Measurements from ENCODE around the gene GLDC. TPM values are rescaled to one million over a fixed set of nuclear protein-coding genes. Genes with fewer than 3 reads are reported as not detected.
"Not testable (repeated sequence)": the region's sequence is repeated elsewhere in the genome, so short reads cannot be mapped to it uniquely, and the experiment has no call there.

Gene GLDC
- total RNA-seq, 1 experiment from 2014 or later = 21.2 TPM

DNA sequence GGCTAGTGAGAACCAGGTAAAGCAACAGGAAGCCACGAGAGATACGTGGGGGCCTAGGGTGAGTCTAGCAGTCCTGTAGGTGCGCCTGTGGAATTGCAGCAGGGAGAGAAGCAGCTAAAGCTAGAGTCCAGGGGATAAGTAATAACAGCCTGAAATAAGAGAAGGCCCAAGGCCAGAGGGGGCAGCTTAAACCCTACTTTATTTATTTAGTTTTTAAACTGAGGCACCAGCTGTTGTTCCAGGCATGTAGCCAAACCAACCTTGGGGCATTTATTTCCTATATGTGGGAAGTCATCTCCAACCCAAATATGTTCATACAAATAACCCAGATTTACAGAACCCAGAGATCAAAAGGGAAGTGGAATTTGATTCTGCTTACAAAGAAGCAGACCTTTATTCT lies 93.5 kb downstream of the GLDC start:
- no peak for DNase-seq (ENCODE audit: low read depth)
- in situ Hi-C loops (cut with HindIII; ENCODE audit: low pct_unique_long_range_greater_than_20kb, low sequenced_read_pairs) = no loop called here

- no peak for DNase-seq (ENCODE audit: low read depth)
- in situ Hi-C loops (cut with HindIII; ENCODE audit: low pct_unique_long_range_greater_than_20kb, low sequenced_read_pairs) = no loop called here
These were observed 94.4 kb downstream of the GLDC start for GRCh38 chr9:6551136-6551535.

- no peak for DNase-seq (ENCODE audit: low read depth)
- in situ Hi-C loops (cut with HindIII; ENCODE audit: low pct_unique_long_range_greater_than_20kb, low sequenced_read_pairs) = no loop called here
These were observed 96.3 kb downstream of the GLDC start for GRCh38 chr9:6549106-6549800.

DNA sequence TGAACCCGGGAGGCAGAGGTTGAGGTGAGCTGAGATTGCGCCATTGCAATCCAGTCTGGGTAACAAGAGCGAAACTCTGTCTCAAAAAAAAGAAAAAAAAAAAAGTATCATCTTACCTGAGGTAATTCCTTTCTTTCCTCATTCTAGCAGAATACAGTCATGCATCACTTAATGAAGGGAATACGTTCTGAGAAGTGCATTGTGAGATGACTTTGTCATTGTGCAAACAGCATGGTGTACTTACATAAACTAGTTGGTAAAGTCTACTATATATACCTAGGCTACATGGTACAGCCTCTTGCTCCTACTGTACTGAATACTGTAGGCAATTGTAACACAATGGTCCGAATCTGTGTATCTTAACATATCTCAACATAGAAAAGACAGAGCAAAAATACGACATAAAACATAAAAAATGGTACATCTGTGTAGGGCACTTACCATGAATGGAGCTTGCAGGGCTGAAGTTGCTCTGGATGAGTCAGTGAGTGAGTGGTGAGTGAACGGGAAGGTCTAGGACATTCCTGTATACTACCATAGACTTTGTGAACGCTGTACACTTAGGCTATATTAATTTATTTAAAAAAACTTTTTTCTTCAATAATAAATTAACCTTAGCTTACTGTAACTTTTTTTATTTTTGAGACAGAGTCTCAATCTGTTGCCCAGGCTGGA lies 100.4 kb downstream of the GLDC start:
- peak; percentile 9 for DNase-seq (ENCODE audit: low read depth)
- in situ Hi-C loops (cut with HindIII; ENCODE audit: low pct_unique_long_range_greater_than_20kb, low sequenced_read_pairs) = no loop called here

DNA sequence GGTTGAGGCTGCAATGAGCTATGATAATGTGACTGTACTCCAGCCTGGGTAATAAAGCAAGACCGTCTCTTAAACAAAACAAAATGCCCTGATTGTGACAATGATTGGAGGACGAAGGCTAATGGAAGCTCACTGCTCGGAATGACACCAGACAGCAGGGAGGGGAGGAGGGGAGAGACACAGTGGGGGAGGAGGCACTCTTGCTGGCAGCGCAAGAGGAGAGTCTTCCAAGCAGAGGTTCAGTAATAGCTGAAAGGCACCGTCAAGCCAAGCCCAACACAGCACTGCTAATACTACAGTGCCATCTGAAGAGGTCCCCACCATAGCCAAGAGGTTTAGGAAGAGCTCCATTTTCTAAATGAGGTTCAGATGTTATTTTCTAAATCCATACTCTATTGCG lies 102.3 kb downstream of the GLDC start:
- no peak for DNase-seq (ENCODE audit: low read depth)
- in situ Hi-C loops (cut with HindIII; ENCODE audit: low pct_unique_long_range_greater_than_20kb, low sequenced_read_pairs) = no loop called here

GRCh38 chr9:6542617-6543016 lies 102.9 kb downstream of the GLDC start:
- in situ Hi-C loops (cut with HindIII; ENCODE audit: low pct_unique_long_range_greater_than_20kb, low sequenced_read_pairs); DNase-seq (ENCODE audit: low read depth): not testable (repeated sequence)

- peak; percentile 12 for DNase-seq (ENCODE audit: low read depth)
- in situ Hi-C loops (cut with HindIII; ENCODE audit: low pct_unique_long_range_greater_than_20kb, low sequenced_read_pairs) = no loop called here
These were observed 106.9 kb downstream of the GLDC start for GRCh38 chr9:6538666-6539071.

- no peak for DNase-seq (ENCODE audit: low read depth)
- in situ Hi-C loops (cut with HindIII; ENCODE audit: low pct_unique_long_range_greater_than_20kb, low sequenced_read_pairs) = no loop called here
These were observed 109.9 kb downstream of the GLDC start for GRCh38 chr9:6535594-6535993.

DNA sequence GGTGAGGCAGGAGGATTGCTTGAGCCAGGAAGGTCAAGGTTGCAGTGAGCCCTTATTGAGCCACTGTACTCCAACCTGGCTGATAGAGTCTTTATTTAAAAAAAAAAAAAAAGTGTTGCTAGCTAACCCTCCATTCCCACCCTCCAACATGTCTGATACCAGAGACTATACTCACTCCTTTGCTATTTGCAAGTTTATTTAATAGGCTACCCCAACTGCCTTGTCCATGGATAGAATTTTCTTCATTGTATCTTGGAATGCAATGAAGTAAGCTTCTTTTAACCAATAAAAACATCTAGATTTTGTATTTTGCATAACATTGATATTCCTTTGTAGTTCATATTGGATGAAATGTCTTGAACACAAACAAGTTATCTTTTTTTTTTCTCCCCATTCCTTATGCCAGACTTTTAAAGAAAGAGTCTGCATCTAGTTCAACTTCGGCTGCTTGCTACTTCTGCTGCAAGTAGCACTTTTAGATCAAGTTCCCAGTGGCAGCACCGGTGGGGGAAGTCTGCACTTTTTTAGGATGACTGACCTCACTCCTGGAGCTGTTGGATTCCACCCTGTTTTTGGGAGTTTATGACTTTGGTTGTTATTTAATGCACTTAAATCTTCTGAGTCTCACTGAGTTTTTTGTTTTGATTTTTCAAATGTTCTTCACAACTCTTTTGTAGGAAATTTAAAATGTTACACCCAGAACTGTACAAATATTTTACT lies 120.0 kb downstream of the GLDC start:
- DNase-seq (ENCODE audit: low read depth) = no peak
- in situ Hi-C loops (cut with HindIII; ENCODE audit: low pct_unique_long_range_greater_than_20kb, low sequenced_read_pairs) = no loop called here

- in situ Hi-C loops (cut with HindIII; ENCODE audit: low pct_unique_long_range_greater_than_20kb, low sequenced_read_pairs) = no loop called here
- DNase-seq (ENCODE audit: low read depth) = no peak
These were observed 123.3 kb downstream of the GLDC start for GRCh38 chr9:6522263-6522662.

GRCh38 chr9:6512085-6512657 lies 133.4 kb downstream of the GLDC start:
- DNase-seq (ENCODE audit: low read depth) = no peak
- in situ Hi-C loops (cut with HindIII; ENCODE audit: low pct_unique_long_range_greater_than_20kb, low sequenced_read_pairs) = no loop called here

DNA sequence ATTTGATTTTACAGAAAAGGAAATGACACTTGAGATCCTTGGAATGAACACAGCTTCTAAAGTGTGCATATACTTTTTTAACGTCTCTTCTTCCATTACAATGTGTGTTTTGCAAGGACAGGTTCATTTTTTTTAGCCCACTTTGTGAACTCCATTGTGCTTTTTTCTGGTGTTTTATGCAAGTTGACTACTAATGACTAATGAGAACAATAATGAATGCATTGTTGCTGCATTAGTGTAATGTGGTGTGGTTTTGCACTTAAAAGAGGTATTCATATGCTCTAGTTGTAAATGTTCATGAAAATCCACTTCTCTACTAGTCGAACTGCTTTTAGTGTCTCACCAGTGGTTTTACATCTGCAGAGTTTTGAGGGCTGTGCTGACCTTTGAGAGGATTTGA lies 139.0 kb downstream of the GLDC start:
- DNase-seq (ENCODE audit: low read depth) = no peak
- in situ Hi-C loops (cut with HindIII; ENCODE audit: low pct_unique_long_range_greater_than_20kb, low sequenced_read_pairs) = no loop called here

- in situ Hi-C loops (cut with HindIII; ENCODE audit: low pct_unique_long_range_greater_than_20kb, low sequenced_read_pairs) = no loop called here
These were observed 143.1 kb downstream of the GLDC start for GRCh38 chr9:6502399-6502798.

GRCh38 chr9:6501526-6502210 lies 143.9 kb downstream of the GLDC start:
- in situ Hi-C loops (cut with HindIII; ENCODE audit: low pct_unique_long_range_greater_than_20kb, low sequenced_read_pairs) = no loop called here

More at GRCh38 chr9:6502399-6502798, 143.1 kb downstream of the GLDC start:
- DNase-seq (ENCODE audit: low read depth) = no peak

DNA sequence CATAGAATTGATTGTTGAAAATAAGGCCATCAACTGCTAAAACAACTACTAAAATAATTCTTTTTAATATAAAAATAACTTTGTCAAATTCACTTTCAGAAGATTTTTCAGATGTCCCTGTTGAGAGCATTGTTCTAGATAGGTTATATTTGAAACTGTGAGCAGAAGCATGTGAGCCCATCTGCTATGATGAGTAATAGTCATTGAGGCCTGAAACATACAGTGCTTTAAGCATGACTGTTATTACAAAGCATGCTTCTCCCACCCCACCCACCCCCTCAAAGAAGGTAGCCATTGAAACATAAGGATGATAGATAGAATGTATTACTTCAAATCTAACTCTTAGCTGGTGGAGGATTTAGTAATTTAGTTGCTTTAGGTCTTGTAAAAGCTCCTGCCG lies 146.5 kb downstream of the GLDC start:
- in situ Hi-C loops (cut with HindIII; ENCODE audit: low pct_unique_long_range_greater_than_20kb, low sequenced_read_pairs) = no loop called here
- DNase-seq (ENCODE audit: low read depth) = no peak

More at GRCh38 chr9:6501526-6502210, 143.9 kb downstream of the GLDC start:
- no peak for DNase-seq (ENCODE audit: low read depth)

- DNase-seq (ENCODE audit: low read depth) = peak; percentile 6
- in situ Hi-C loops (cut with HindIII; ENCODE audit: low pct_unique_long_range_greater_than_20kb, low sequenced_read_pairs) = no loop called here
These were observed 150.1 kb downstream of the GLDC start for GRCh38 chr9:6495466-6495865.

DNA sequence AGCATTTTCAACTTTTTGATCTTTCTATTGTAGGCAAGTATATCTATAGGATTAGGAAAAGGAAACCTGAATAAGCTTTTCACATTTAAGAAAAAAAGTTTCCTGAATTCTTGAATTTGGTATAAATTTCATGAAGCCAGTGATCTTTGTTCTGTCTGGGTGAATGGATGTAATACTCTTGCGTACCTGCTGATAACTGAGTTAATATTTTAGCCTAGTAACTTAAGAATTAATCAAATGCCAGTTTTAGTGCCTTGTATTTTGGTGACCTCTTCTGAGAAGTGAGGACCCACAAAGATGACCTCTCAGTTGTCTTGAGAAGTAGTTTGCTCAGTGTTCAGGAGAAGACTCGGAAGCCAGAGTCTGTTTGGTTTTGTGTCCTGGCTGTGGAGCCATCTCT lies 154.7 kb downstream of the GLDC start:
- in situ Hi-C loops (cut with HindIII; ENCODE audit: low pct_unique_long_range_greater_than_20kb, low sequenced_read_pairs) = no loop called here
- no peak for DNase-seq (ENCODE audit: low read depth)

DNA sequence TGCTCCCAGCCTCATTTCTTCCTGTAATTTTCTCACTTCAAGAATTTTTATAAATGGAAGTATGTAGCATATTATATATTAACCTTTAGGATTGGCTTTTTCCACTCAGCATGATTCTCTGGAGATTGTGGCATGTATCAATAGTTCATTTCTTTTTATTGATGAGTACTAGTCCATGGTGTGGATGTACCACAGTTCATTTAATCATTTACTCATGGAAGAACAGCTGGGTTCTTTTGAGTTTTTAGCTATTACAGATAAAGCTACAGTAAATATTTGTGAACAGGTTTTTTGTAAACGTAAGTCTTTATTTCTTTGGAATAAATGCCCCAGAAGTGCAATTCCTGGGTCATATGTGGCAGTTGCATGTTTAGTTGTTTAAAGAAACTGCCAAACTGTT lies 156.4 kb downstream of the GLDC start:
- no peak for DNase-seq (ENCODE audit: low read depth)
- in situ Hi-C loops (cut with HindIII; ENCODE audit: low pct_unique_long_range_greater_than_20kb, low sequenced_read_pairs) = no loop called here

Data from Caki2 (cell line).